GM10266 (cell line): Measurements from ENCODE around the gene SUSD3.

Source experiments
- DNase-seq: peaks from one replicate; pipeline ENCODE4 v3.0.0; 2012; ENCODE audit errors: extremely low spot score
- CTCF ChIP-seq: IDR thresholded peaks from 2 replicates; pipeline ENCODE4 v1.5.1; 2012; ENCODE audit warnings: mild to moderate bottlenecking, low read depth; ENCODE audit not compliant: control insufficient read depth, insufficient read depth; ENCODE audit errors: missing control alignments

SUSD3 gene

GRCh38 chr9:93043122-93043521 lies 15.4 kb upstream of the SUSD3 start:
- no peak for DNase-seq
- TF ChIP-seq CTCF: no peak

- TF ChIP-seq CTCF: no peak
- no peak for DNase-seq
Observed at GRCh38 chr9:93045521-93045920, 13.0 kb upstream of the SUSD3 start.

- TF ChIP-seq CTCF: no peak
- no peak for DNase-seq
Observed at GRCh38 chr9:93048566-93049448, 9.7 kb upstream of the SUSD3 start.

GRCh38 chr9:93049491-93049890 lies 9.0 kb upstream of the SUSD3 start:
- TF ChIP-seq CTCF: no peak

GRCh38 chr9:93050231-93050630 lies 8.3 kb upstream of the SUSD3 start:
- no peak for TF ChIP-seq CTCF
- no peak for DNase-seq

More at GRCh38 chr9:93049491-93049890, 9.0 kb upstream of the SUSD3 start:
- no peak for DNase-seq

- TF ChIP-seq CTCF: no peak
- no peak for DNase-seq
Observed at GRCh38 chr9:93051680-93052089, 6.8 kb upstream of the SUSD3 start.

GRCh38 chr9:93052791-93053540 lies 5.5 kb upstream of the SUSD3 start:
- no peak for TF ChIP-seq CTCF
- no peak for DNase-seq
